Activated effector memory CD4-positive, alpha-beta T cell treated with Interleukin-2 at 50 U/mL for 16 hours (primary cell): Measurements from ENCODE around the gene FAAP20.
A peak's percentile ranks its signal among the peaks of the same experiment; 100 is the strongest.

ENCODE experiments used
- DNase-seq: peaks from one replicate; pipeline ENCODE4 v3.0.0-alpha.2; 2020

Gene FAAP20

GRCh38 chr1:2194319-2194897, at the start of gene FAAP20:
FAAP20 (minus strand) TSS chr1:2194772; CDS start chr1:2194749, 23 bp downstream.
- DNase-seq = no peak

- DNase-seq = no peak
Observed at GRCh38 chr1:2242814-2243725, 48.5 kb upstream of the FAAP20 start.

GRCh38 chr1:2241820-2242219, 47.2 kb upstream of the FAAP20 start:
- no peak for DNase-seq

GRCh38 chr1:2240270-2241156, 45.9 kb upstream of the FAAP20 start:
- DNase-seq = no peak

- DNase-seq = no peak
Observed at GRCh38 chr1:2239384-2239985, 44.9 kb upstream of the FAAP20 start.

- no peak for DNase-seq
Observed at GRCh38 chr1:2239013-2239370, 44.4 kb upstream of the FAAP20 start.

GRCh38 chr1:2238361-2239012, 43.9 kb upstream of the FAAP20 start:
- no peak for DNase-seq

- DNase-seq = no peak
Observed at GRCh38 chr1:2237773-2238172, 43.2 kb upstream of the FAAP20 start.

GRCh38 chr1:2236695-2237677, 42.4 kb upstream of the FAAP20 start:
- peak; percentile 47 for DNase-seq

GRCh38 chr1:2235300-2235998, 40.9 kb upstream of the FAAP20 start:
- no peak for DNase-seq

GRCh38 chr1:2234762-2235113, 40.2 kb upstream of the FAAP20 start:
- DNase-seq = no peak

- DNase-seq = peak; percentile 81
Observed at GRCh38 chr1:2233997-2234761, 39.6 kb upstream of the FAAP20 start.

GRCh38 chr1:2233468-2233867, 38.9 kb upstream of the FAAP20 start:
- no peak for DNase-seq

- DNase-seq = no peak
Observed at GRCh38 chr1:2232916-2233438, 38.4 kb upstream of the FAAP20 start.

GRCh38 chr1:2232255-2232915, 37.8 kb upstream of the FAAP20 start:
- DNase-seq = no peak

GRCh38 chr1:2231532-2232254, 37.1 kb upstream of the FAAP20 start:
- peak; percentile 77 for DNase-seq

- DNase-seq = peak; percentile 56
Observed at GRCh38 chr1:2230781-2231531, 36.4 kb upstream of the FAAP20 start.
